ENCODE data around the gene ING5. TPM values are rescaled to one million over a fixed set of nuclear protein-coding genes. Genes with fewer than 3 reads are reported as not detected.

ING5 gene
- total RNA-seq, 1 donor from 2014 or later = 41.5 TPM

DNA sequence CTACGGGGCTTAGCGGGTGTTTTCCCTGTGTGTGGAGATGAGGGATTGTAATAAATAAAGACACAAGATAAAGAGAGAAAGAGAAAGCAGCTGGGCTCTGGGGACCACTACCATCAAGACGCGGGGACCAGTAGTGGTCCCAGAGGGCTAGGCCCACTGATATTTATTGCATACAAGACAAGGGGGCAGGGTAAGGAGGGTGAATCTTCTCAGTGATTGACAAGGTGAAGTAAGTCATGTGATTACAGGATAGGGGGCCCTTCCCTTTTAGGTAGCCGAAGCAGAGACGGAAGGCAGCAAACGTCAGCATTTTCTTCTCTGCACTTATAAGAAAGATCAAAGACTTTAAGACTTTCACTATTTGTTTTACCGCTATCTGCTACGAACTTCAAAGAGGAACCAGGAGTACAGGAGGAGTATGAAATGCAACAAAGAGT, 70.2 kb downstream of the ING5 start:
- peaks cover 0 to 5% of the 10 kb centered on the region in 2 donors for H3K36me3 ChIP-seq

DNA sequence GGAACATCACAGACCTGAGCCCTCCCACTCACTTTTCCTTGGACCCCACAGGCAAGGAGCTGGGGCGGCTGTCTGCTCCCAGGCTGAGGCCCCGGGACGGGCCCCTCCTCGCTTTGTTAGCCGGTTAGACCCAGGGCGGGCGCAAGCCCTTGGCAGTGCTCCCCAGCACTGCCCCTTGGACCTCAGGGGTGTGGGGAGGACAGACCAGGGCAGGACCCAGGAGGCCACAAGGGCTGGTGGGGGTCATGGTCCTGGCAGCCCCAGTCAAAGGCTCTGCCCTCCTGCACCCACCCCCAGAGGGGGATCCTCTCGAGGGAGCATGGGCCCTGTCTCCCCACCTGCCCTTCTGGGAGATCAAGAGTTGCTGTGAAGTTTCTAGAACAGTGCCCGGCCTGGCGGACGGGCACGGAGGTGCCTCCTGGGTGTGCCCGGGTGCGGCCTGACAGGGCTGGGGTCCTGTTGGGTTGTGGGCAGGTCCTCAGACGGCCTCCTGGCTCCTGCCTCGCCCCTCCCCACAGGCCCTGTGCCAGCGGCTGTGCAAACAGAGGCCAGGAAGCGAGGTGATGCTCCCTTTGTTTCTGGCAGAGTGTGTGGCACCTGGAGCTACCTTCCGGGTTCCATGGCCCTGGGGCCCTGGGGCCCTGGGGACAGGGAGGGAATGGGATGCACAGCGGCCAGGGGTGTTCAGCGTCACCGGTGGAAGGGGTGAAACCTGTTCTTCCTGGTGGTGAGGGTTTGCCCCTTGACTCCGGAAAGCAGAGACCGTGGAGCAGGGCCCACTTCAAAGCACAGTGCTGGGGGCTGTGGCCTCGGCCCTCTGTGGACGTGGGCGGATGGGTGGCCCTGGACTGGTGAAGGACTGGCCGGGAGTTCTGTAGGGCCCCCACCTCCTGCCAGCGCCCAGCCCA, 71.9 kb downstream of the ING5 start:
- intact Hi-C loops (cut with DNase I) = no loop called here
- H3K9me3 ChIP-seq = no peaks in the 10 kb centered on the region
- DNase-seq (ENCODE audit: extremely low spot score in 2 of 2) = peak in 1 of 2 donors; percentile 92
- TF ChIP-seq CTCF (IDR thresholded peaks at IDR 0.05) (no peak), POLR2AphosphoS5 (IDR thresholded peaks at IDR 0.05; ENCODE audit: insufficient read depth in 1 of 2, low read depth in 1 of 2) (no peak), POLR2A (IDR thresholded peaks at IDR 0.05) (no peak)
- H3K27me3 ChIP-seq = no peaks in the 10 kb centered on the region
- peaks cover 19% of the 10 kb centered on the region for H3K4me1 ChIP-seq
- no peak overlapping the region for H3K27ac ChIP-seq
- H3K36me3 ChIP-seq = no peaks in the 10 kb centered on the region
- H3K4me3 ChIP-seq = no peak overlapping the region

More for the DNA sequence above, 70.2 kb downstream of the ING5 start:
- peaks cover 19% of the 10 kb centered on the region for H3K4me1 ChIP-seq
- no peak for TF ChIP-seq CTCF (IDR thresholded peaks at IDR 0.05)
- TF ChIP-seq POLR2AphosphoS5 (IDR thresholded peaks at IDR 0.05; ENCODE audit: insufficient read depth in 1 of 2, low read depth in 1 of 2) = no peak
- no peak for TF ChIP-seq POLR2A (IDR thresholded peaks at IDR 0.05)
- H3K27ac ChIP-seq = peak overlapping the region; percentile 55
- no peak for DNase-seq (ENCODE audit: extremely low spot score in 2 of 2)
- intact Hi-C loops (cut with DNase I) = no loop called here
- no peaks in the 10 kb centered on the region for H3K9me3 ChIP-seq
- no peaks in the 10 kb centered on the region for H3K27me3 ChIP-seq
- H3K4me3 ChIP-seq = no peak overlapping the region

GRCh38 chr2:241774419-241775222, 72.8 kb downstream of the ING5 start:
- TF ChIP-seq POLR2AphosphoS5 (IDR thresholded peaks at IDR 0.05; ENCODE audit: insufficient read depth in 1 of 2, low read depth in 1 of 2) (no peak), POLR2A (IDR thresholded peaks at IDR 0.05) (no peak), CTCF (IDR thresholded peaks at IDR 0.05) (no peak)
- peak; percentile 81 to 95 for DNase-seq (ENCODE audit: extremely low spot score in 2 of 2)
- intact Hi-C loops (cut with DNase I) = no loop called here
- no peaks in the 10 kb centered on the region for H3K9me3 ChIP-seq
- H3K27me3 ChIP-seq = no peaks in the 10 kb centered on the region
- no peaks in the 10 kb centered on the region for H3K36me3 ChIP-seq
- H3K27ac ChIP-seq = no peak overlapping the region
- H3K4me3 ChIP-seq = no peak overlapping the region
- H3K4me1 ChIP-seq = peaks cover 19% of the 10 kb centered on the region

- intact Hi-C loops (cut with DNase I) = no loop called here
- TF ChIP-seq CTCF (IDR thresholded peaks at IDR 0.05) = no peak
- TF ChIP-seq POLR2A (IDR thresholded peaks at IDR 0.05) = no peak
- TF ChIP-seq POLR2AphosphoS5 (IDR thresholded peaks at IDR 0.05; ENCODE audit: insufficient read depth in 1 of 2, low read depth in 1 of 2) = no peak
- peak; percentile 70 to 80 for DNase-seq (ENCODE audit: extremely low spot score in 2 of 2)
- peaks cover 16% of the 10 kb centered on the region for H3K4me1 ChIP-seq
- no peaks in the 10 kb centered on the region for H3K36me3 ChIP-seq
- no peak overlapping the region for H3K27ac ChIP-seq
- no peaks in the 10 kb centered on the region for H3K27me3 ChIP-seq
- H3K4me3 ChIP-seq = no peak overlapping the region
- H3K9me3 ChIP-seq = no peaks in the 10 kb centered on the region
Observed at GRCh38 chr2:241775223-241776177, 73.7 kb downstream of the ING5 start.

Measured in vagina (tissue), 2 donors.